Measurements from ENCODE around the gene NELL1.
"Not testable (repeated sequence)": the region's sequence is repeated elsewhere in the genome, so short reads cannot be mapped to it uniquely, and the experiment has no call there.

GRCh38 chr11:20862263-20862662 lies 192.9 kb downstream of the NELL1 start:
- TF ChIP-seq CTCF (conservative IDR thresholded peaks at IDR 0.05; ENCODE audit: low read depth, low read length); EZH2phosphoT487 (IDR thresholded peaks at IDR 0.05; ENCODE audit: borderline replicate concordance, low read length); EZH2 (IDR thresholded peaks at IDR 0.05; ENCODE audit: low read length, unreplicated experiment): not testable (repeated sequence)
